ENCODE results near the gene GJB3.

DNA sequence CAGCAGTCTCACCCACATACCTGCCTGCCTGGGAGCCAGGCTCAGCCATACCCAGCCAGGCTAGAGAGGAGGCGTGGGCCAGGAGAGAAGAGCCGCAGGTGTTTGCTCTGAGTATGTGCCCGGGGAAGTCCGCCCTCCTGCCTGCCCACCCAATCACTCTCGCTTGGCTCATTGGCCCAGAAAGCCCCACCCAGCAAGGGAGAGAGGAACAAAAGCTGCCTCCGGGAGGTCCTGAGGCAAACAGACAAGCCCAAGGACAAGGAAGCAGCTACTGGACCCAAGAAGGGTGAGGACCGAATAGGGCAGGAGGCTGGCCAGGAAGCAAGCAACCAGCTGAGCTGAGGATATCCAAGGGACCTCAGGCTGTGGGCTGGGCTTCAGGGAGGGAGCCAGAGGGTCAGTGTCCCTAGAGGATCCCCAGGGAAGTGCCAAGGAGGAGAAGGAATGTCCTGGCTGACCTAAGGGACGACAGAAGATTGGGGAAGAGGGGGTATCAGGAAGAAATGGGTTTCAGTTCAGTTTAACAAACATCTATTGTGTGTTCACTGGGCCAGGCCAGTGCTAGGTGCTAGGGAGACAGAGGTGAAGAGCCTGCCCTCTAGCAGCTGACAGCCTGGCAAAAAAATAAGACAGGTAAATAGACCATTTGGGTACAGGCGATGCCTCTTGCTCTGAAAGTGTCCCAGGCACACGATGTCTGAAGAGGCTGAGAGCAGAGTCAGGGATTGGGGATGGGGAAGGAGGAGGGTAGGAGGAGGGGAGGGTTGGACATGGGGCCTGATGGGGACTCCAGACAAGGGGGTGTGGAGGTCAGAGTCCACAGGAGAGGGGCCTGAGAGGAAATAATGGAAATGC is 21.3 kb upstream of the GJB3 start, which contains the start of gene GJB4:
- TF ChIP-seq ZNF75A (CRISPR knock-in tag; IDR thresholded peaks at IDR 0.05): no peak
- no peak for TF ChIP-seq FOXA1 (IDR thresholded peaks at IDR 0.05; ENCODE audit: borderline replicate concordance)
- no peak for TF ChIP-seq EP300 (IDR thresholded peaks at IDR 0.05; ENCODE audit: low read length)
- TF ChIP-seq, protein P1, sequence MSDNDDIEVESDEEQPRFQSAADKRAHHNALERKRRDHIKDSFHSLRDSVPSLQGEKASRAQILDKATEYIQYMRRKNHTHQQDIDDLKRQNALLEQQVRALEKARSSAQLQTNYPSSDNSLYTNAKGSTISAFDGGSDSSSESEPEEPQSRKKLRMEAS (CRISPR knock-in tag; IDR thresholded peaks at IDR 0.05): no peak
- TF ChIP-seq ZFP36 (IDR thresholded peaks at IDR 0.05; ENCODE audit: low read depth, low read length, partially characterized antibody): no peak
- TF ChIP-seq EGR1 (conservative IDR thresholded peaks at IDR 0.05): no peak
- TF ChIP-seq PML (IDR thresholded peaks at IDR 0.05; ENCODE audit: low read length): no peak
- TF ChIP-seq KDM5B (IDR thresholded peaks at IDR 0.05; ENCODE audit: insufficient replicate concordance, low read depth, low read length): no peak
- TF ChIP-seq KLF6 (CRISPR knock-in tag; IDR thresholded peaks at IDR 0.05; ENCODE audit: borderline replicate concordance): no peak
- TF ChIP-seq, protein P2, sequence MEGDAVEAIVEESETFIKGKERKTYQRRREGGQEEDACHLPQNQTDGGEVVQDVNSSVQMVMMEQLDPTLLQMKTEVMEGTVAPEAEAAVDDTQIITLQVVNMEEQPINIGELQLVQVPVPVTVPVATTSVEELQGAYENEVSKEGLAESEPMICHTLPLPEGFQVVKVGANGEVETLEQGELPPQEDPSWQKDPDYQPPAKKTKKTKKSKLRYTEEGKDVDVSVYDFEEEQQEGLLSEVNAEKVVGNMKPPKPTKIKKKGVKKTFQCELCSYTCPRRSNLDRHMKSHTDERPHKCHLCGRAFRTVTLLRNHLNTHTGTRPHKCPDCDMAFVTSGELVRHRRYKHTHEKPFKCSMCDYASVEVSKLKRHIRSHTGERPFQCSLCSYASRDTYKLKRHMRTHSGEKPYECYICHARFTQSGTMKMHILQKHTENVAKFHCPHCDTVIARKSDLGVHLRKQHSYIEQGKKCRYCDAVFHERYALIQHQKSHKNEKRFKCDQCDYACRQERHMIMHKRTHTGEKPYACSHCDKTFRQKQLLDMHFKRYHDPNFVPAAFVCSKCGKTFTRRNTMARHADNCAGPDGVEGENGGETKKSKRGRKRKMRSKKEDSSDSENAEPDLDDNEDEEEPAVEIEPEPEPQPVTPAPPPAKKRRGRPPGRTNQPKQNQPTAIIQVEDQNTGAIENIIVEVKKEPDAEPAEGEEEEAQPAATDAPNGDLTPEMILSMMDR (IDR thresholded peaks at IDR 0.05 in 2 of 3, conservative IDR thresholded peaks at IDR 0.05 in 1 of 3; ENCODE audit: insufficient read depth in 2 of 3, low read depth in 1 of 3, low read length in 3 of 3): no peak
- TF ChIP-seq LARP7 (IDR thresholded peaks at IDR 0.05): no peak
- TF ChIP-seq SP1 (CRISPR knock-in tag; IDR thresholded peaks at IDR 0.05): no peak
- no peak for TF ChIP-seq ZNF354B (CRISPR knock-in tag; IDR thresholded peaks at IDR 0.05)

Measured in K562 (cell line).